Activated CD4-positive, alpha-beta T cell treated with anti-CD3 and anti-CD28 coated beads for 1 hour (primary cell): ENCODE results near the gene KHK.
A peak's percentile ranks its signal among the peaks of the same experiment; 100 is the strongest.
"Not testable (repeated sequence)": the region's sequence is repeated elsewhere in the genome, so short reads cannot be mapped to it uniquely, and the experiment has no call there.

Experiments used
- DNase-seq: peaks from one replicate; pipeline ENCODE4 v3.0.0-alpha.2; 2020

The KHK gene

GRCh38 chr2:27099334-27099955, 12.9 kb downstream of the KHK start:
- no peak for DNase-seq

DNA sequence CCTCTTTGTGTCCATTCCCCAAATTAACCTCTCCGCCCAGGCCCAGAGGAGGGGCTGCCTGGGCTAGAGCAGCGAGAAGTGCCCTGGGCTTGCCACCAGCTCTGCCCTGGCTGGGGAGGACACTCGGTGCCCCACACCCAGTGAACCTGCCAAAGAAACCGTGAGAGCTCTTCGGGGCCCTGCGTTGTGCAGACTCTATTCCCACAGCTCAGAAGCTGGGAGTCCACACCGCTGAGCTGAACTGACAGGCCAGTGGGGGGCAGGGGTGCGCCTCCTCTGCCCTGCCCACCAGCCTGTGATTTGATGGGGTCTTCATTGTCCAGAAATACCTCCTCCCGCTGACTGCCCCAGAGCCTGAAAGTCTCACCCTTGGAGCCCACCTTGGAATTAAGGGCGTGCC, 13.5 kb downstream of the KHK start:
- no peak for DNase-seq

DNA sequence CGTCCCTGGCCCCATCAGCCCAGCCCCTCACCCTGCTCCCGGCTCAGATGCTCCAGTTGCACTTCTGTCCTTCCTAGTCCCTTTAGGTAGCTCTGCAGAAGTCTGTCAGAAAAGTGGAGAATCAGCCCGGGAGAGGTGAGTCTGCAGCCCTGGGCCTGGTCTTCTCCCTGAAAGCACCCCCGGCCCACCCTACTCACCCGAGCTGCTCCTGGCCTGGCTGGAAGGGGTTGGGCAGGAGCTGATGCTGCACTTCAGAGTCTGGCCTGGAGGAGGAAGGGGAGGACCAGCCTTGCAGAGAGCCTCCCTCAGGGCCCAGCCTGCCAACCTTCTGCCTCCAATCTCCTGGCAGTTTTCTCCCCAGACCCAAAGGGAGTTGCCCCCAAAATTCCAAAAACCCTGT, 15.8 kb downstream of the KHK start:
- DNase-seq, result no peak

GRCh38 chr2:27105981-27106380, 19.4 kb downstream of the KHK start:
- DNase-seq, result no peak

DNA sequence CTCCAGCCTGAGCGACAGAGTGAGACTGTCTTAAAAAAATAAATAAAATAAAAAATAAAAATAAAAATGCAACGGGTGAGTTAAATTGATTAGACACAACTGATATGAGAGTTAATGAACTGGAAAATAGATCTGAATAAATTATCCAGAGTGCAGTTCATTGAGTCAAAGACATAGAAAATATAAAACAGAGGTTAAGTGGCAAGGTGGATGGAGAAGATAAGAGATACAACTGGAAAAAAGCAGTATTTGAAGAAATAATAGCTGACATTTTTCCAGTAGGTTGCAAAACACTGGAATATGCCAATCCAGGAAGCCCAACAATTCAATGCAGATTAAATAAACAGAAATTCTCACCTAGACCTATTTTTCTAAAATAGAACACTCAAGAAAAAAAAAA, 21.6 kb downstream of the KHK start:
- no peak for DNase-seq

- DNase-seq, result no peak
These were observed 22.5 kb downstream of the KHK start for GRCh38 chr2:27109083-27109482.

- not testable (repeated sequence) for DNase-seq
These were observed 24.2 kb downstream of the KHK start for GRCh38 chr2:27110603-27111352.

DNA sequence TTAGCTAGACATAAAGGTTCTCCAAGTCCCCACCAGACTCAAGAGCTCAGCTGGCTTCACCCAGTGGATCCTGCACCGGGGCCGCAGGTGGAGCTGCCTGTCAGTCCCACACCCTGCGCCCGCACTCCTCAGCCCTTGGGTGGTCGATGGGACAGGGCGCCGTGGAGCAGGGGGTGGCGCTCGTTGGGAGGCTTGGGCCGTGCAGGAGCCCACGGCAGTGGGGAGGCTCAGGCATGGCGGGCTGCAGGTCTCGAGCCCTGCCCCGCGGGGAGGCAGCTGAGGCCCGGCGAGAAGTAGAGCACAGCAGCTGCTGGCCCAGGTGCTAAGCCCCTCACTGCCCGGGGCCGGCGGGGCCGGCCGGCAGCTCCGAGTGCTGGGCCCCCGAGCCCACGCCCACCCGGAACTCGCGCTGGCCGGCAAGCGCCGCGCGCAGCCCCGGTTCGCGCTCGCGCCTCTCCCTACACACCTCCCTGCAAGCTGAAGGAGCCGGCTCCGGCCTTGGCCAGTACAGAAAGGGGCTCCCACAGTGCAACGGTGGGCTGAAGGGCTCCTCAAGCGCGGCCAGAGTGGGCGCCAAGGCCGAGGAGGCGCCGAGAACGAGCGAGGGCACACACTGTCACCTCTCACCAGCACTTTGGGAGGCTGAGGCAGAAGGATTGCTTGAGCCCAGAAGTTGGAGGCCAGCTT, 25.0 kb downstream of the KHK start:
- not testable (repeated sequence) for DNase-seq

- DNase-seq, result no peak
These were observed 28.9 kb downstream of the KHK start for GRCh38 chr2:27115519-27115918.

- DNase-seq, result no peak
These were observed 31.5 kb downstream of the KHK start for GRCh38 chr2:27117995-27118524.

DNA sequence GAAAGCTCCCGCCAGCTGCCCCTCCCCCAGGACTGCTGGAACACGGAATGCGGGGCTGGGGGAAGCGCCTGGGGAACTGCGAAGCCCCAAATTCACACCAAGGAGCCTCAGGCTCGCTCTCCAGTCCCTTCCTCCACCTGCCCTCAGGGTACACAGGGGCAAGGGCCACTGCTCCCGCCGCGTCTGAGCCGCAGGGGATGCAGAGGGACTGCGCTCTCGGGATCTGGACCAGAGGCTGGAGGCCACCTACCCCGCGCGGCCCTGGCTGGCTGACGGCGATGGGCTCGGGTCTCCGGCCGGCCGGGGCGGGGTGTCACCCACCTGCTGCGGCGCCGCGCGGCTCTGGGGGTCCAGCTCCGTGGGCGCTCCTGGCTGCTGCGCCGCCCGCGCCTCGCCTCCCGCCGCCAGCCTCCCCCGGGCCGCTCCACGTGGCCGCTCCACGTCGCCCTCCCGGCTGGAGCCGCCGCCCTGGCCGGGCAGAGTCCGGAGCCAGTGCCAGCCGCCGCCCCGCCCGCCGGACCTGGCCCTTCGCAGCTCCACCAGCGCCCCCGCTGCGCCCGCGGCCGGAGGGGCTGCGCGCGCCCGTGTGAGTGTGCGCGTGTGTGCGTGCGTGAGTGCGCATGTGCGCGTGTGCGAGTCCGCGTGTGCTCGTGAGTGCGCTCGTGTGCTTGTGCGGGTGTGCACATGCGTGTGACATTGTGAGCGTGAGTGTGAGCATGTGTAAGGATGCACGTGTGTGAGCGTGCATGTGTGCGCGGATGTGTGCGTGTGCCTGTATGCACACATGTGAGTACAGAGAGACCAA, 32.2 kb downstream of the KHK start, which contains the start of gene CGREF1:
Gene CGREF1 (minus strand): TSS at position 604 of the 805 bp plus-strand sequence. CDS start 14,762 bp downstream, outside the sequence.
- no peak for DNase-seq

- DNase-seq, result not testable (repeated sequence)
These were observed 32.7 kb downstream of the KHK start for GRCh38 chr2:27119330-27119670.

GRCh38 chr2:27121906-27122305, 35.3 kb downstream of the KHK start:
- DNase-seq, result no peak

DNA sequence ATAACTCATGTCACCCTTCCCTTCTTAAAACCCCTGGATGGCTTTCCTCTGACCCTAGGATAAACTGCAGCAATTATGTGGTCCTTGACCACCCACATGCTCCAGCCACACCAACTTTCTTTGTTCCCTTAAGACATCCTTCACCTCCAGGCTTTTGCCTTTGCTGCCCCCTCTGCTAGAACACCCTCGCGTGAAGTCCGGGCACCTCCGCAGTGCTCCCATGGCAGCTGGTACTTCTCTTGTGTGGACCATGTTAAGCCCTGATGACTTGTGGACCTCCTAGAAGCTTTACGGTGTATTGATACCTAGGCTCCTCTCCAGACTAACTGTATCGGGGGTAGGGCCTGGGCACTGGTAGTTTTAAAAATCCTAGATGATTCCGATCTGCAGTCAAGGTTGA, 36.2 kb downstream of the KHK start:
- no peak for DNase-seq

- peak; percentile 39 for DNase-seq
These were observed 37.0 kb downstream of the KHK start, which contains the start of gene ABHD1 for GRCh38 chr2:27123302-27124150. Gene ABHD1, plus strand, starts transcription at chr2:27123815. Its CDS starts 134 bp downstream, at chr2:27123949.

DNA sequence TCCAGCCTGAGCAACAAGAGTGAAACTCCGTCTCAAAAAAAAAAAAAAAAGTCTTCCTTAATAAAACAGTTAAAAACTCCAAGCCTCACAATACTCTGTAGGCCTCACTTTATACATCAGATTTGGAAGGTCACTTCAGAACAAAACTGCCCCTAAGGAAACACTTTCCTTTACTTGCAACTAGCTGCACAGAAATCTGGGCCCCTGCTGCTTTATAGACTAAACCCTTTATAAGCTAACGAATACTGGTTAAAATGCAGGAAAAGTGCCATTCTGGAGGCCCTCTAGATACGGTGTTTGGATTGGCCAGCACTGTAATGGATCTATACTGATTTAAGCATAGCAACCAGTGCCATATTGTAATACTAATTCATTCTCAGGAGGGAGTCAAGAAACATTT, 38.5 kb downstream of the KHK start:
- DNase-seq, result no peak

- DNase-seq, result no peak
These were observed 39.7 kb downstream of the KHK start for GRCh38 chr2:27126252-27126710.

DNA sequence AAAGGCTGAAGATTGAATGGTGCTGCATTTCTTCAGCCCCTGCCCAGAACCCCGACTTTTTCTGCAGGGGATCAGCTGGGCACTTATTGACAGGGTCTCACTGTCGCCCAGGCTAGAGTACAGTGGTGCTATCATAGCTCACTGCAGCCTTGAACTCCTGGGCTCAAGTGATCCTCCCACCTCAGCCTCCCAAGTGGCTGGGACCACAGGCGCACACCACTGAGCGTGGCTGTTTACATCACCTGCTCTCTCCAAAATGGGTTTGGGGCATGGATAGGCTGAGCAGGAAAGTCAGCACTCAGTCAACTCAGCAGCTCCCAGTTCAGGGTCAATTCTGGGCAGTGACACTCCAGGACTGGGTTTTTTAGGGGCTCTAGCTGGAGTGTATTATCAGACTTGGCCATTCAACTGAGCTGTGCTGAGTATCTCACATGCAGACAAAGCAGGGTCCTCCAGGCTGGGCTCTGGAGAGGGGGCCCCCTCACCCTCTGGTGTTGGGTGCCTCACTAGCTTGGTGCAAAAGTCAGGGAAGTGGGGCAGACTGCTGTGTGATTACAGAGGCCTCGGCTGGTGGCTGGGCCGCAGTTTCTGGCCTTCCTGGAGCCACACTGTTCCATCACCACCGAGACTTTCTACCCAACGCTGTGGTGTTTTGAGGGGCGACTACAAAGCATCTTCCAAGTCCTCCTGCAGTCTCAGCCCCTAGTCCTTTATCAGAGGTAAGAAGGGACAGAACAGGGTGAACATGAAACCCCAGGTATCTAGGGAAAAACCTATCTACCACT, 41.5 kb downstream of the KHK start:
- no peak for DNase-seq

DNA sequence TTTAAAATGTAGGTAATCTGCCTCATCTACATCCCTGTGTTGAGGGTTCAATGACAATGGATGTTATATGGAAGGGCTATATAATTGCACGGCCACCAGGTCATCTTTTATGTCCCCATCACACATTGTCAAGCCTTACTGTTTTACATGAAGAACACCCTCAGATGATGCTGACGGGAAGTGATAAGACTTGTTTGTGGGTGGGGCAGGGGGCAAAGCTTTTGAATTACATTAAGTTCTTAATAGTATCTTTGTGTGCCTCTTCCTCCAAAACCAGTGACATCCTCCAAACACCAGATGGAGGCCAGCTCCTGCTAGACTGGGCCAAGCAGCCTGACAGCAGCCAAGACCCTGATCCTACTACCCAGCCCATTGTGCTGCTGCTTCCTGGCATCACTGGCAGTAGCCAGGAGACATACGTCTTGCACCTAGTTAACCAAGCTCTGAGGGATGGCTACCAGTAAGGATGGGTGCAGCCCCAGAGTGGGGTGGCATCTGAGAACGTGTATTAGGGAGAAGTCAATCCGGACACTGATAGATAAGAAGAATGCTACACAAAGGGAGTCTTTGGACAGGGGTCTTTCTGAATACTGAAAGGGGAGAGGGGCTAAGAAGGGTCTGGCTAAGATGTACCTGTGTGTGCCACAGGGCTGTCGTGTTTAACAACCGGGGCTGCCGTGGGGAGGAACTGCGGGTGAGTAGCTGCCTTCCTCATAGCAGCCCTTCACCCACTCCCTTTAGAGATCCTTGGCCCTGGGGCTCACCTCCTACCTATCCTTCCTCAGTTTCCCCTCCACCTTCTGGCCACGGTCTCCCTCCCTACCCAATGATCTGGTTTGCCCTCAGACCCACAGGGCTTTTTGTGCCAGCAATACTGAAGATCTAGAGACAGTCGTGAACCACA, 42.3 kb downstream of the KHK start:
- no peak for DNase-seq

GRCh38 chr2:27130396-27130795, 43.8 kb downstream of the KHK start:
- no peak for DNase-seq
